Measurements from ENCODE around the gene NMB. TPM values are rescaled to one million over a fixed set of nuclear protein-coding genes. Genes with fewer than 3 reads are reported as not detected.
A peak's percentile ranks its signal among the peaks of the same experiment; 100 is the strongest.

NMB gene
- total RNA-seq, 1 experiment from 2014 or later = 11.5 TPM

- H4K5ac ChIP-seq (ENCODE audit: insufficient read length, low read depth, low read length) = no peak within 1 kb of the TSS
- peak; percentile 95 for DNase-seq
- H2AK5ac ChIP-seq (ENCODE audit: insufficient read length, low read length) = no peak within 1 kb of the TSS
- H3K9me3 ChIP-seq (ENCODE audit: control insufficient read depth, low read depth, low read length) = no peaks in the 10 kb centered on the region
- no peaks in the 10 kb centered on the region for H3K4me1 ChIP-seq (ENCODE audit: insufficient read depth, low read length)
- no peak within 1 kb of the TSS for H3K23ac ChIP-seq (ENCODE audit: insufficient read length, low read depth, low read length)
- peak within 1 kb of the TSS; percentile 91 for H3K4me2 ChIP-seq (ENCODE audit: insufficient read depth, insufficient read length, low read length)
- H2BK120ac ChIP-seq (ENCODE audit: low read depth, low read length, poor library complexity, severe bottlenecking) = no peak within 1 kb of the TSS
- peak within 1 kb of the TSS; percentile 95 to 98 for H3K4me3 Mint-ChIP-seq
- H3K14ac ChIP-seq (ENCODE audit: insufficient read depth, low read length) = 0 out of 2 replicates have a peak within 1 kb of the TSS, but pooled peaks have one; percentile 5
- H3K36me3 Mint-ChIP-seq (ENCODE audit: insufficient read depth in 1 of 3, low read depth in 3 of 3) = peaks cover 10 to 30% (median 20%) of the 10 kb centered on the region in 3 experiments
- H3K18ac ChIP-seq (ENCODE audit: insufficient read length, low read depth, low read length) = peak within 1 kb of the TSS; percentile 75
- no peak within 1 kb of the TSS for H4K91ac ChIP-seq (ENCODE audit: insufficient read length, low read depth, low read length)
- no peaks in the 10 kb centered on the region for H3K79me1 ChIP-seq (ENCODE audit: insufficient read depth, low read depth, low read length, poor library complexity, severe bottlenecking)
- peaks cover 27% of the 10 kb centered on the region for H3K27me3 Mint-ChIP-seq (ENCODE audit: low read depth)
- no peak within 1 kb of the TSS for H2BK20ac ChIP-seq (ENCODE audit: low read depth, low read length, poor library complexity, severe bottlenecking)
- TF ChIP-seq CTCF (conservative IDR thresholded peaks at IDR 0.05) = no peak
- no CpG with 5 or more reads among the region's 49 CpGs for WGBS (ENCODE audit: extremely low coverage, insufficient read length, low lambda C conversion rate)
- no peaks in the 10 kb centered on the region; a peak in 1 of 5 replicates for H3K9me3 Mint-ChIP-seq
- H3K79me2 ChIP-seq (ENCODE audit: insufficient read depth, low read length) = no peaks in the 10 kb centered on the region
- no peak within 1 kb of the TSS for H2BK5ac ChIP-seq (ENCODE audit: insufficient read length, low read length)
- H3T11ph ChIP-seq (ENCODE audit: low read length) = no peak within 1 kb of the TSS
- H3K27me3 ChIP-seq (ENCODE audit: insufficient read depth, low read length) = no peaks in the 10 kb centered on the region; the same call in 1 of the 2 replicates
- H2AFZ ChIP-seq (ENCODE audit: low read length) = peak within 1 kb of the TSS; percentile 76
- no peak within 1 kb of the TSS for H3K27ac ChIP-seq (ENCODE audit: insufficient read length, low read depth, low read length)
- no peak within 1 kb of the TSS for H4K8ac ChIP-seq (replicated peaks; ENCODE audit: insufficient read length, low read depth, low read length)
- peaks cover 17 to 20% of the 10 kb centered on the region in 2 experiments for H3K4me1 Mint-ChIP-seq
- no peaks in the 10 kb centered on the region for H4K20me1 ChIP-seq (ENCODE audit: control insufficient read depth, insufficient read depth, insufficient read length)
- H3K56ac ChIP-seq (ENCODE audit: insufficient read length, low read depth, low read length) = no peak within 1 kb of the TSS
- H2BK15ac ChIP-seq (ENCODE audit: low read depth, low read length) = no peak within 1 kb of the TSS
- no peak within 1 kb of the TSS for H2BK12ac ChIP-seq (ENCODE audit: insufficient read length, low read depth, low read length)
- H3K27ac Mint-ChIP-seq = peak within 1 kb of the TSS; percentile 88 to 98 (median 98)
- H3K9ac ChIP-seq (ENCODE audit: extremely low read depth, insufficient read length, low read length) = peak within 1 kb of the TSS; percentile 88
- no peak within 1 kb of the TSS for H3K4ac ChIP-seq (ENCODE audit: low read depth, low read length)
- H3K23me2 ChIP-seq (ENCODE audit: insufficient read length, low read depth, low read length, poor library complexity, severe bottlenecking) = peaks cover 12% of the 10 kb centered on the region
Observed at GRCh38 chr15:84653910-84654688, 3.9 kb downstream of the NMB start, which contains the start of gene WDR73. TSS of gene WDR73 (minus strand) at chr15:84654283. CDS start at chr15:84654274, 9 bp downstream.

Data from H9 (cell line).